Measurements from ENCODE around the gene CADPS2.

The CADPS2 gene

DNA sequence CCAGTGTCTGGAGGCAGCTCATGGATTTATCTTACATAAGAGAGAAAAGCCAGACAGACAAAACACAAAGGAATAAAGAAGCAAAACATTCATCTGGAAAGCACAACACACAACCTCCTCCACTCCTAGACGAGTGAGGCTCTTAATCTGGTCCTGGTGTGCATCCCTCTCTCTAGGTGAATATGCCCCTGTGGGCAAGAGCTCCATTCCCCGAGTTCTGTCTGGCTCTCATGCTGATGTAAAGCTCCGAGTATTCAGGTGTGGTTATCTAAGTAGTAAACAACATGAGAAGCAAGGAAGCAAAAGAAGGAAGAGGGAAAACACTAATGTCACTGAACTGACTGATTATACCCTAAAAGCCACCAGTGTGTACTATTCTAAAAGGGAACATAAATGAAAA, 533.8 kb downstream of the CADPS2 start:
- H3K27ac ChIP-seq: no peak overlapping the region
- TF ChIP-seq, protein P1, sequence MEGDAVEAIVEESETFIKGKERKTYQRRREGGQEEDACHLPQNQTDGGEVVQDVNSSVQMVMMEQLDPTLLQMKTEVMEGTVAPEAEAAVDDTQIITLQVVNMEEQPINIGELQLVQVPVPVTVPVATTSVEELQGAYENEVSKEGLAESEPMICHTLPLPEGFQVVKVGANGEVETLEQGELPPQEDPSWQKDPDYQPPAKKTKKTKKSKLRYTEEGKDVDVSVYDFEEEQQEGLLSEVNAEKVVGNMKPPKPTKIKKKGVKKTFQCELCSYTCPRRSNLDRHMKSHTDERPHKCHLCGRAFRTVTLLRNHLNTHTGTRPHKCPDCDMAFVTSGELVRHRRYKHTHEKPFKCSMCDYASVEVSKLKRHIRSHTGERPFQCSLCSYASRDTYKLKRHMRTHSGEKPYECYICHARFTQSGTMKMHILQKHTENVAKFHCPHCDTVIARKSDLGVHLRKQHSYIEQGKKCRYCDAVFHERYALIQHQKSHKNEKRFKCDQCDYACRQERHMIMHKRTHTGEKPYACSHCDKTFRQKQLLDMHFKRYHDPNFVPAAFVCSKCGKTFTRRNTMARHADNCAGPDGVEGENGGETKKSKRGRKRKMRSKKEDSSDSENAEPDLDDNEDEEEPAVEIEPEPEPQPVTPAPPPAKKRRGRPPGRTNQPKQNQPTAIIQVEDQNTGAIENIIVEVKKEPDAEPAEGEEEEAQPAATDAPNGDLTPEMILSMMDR (IDR thresholded peaks at IDR 0.05): no peak
- no peak for TF ChIP-seq ZFX (IDR thresholded peaks at IDR 0.05; ENCODE audit: borderline replicate concordance)

DNA sequence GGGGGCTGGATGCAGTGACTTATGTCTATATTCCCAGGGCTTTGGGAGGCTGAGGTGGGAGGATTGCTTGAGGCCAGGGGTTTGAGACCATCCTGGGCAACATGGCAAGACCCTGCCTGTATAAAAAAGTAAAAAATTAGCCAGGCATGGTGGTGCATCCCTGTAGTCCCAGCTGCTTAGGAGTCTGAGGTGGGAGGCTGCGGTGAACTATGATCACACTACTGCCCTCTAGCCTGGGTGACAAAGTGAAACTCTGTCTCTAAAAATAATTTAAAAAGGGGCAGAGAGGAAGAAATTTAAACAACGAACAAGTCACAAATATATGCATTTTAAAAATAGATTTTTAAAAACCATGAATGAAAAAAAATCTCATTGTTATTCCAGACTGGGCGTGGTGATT, 535.6 kb downstream of the CADPS2 start:
- TF ChIP-seq ZFX (IDR thresholded peaks at IDR 0.05; ENCODE audit: borderline replicate concordance): no peak
- TF ChIP-seq, protein P1 (IDR thresholded peaks at IDR 0.05): no peak
- H3K27ac ChIP-seq: no peak overlapping the region

DNA sequence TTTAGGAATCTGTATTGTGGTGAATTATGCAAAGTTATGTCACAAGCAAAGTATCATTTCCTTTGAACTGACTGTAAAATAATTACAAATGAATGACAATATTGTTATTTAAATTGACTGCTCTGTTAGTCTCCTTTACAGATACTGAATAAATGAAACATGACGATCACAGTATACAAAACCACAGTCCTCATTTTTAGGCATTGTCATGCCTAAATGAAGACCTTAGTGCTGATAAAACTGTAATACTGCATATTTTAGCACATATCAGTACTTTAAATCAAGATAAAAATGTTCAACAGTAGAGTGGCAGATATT, 542.0 kb downstream of the CADPS2 start:
- TF ChIP-seq, protein P1 (IDR thresholded peaks at IDR 0.05): no peak
- H3K27ac ChIP-seq: no peak overlapping the region

DNA sequence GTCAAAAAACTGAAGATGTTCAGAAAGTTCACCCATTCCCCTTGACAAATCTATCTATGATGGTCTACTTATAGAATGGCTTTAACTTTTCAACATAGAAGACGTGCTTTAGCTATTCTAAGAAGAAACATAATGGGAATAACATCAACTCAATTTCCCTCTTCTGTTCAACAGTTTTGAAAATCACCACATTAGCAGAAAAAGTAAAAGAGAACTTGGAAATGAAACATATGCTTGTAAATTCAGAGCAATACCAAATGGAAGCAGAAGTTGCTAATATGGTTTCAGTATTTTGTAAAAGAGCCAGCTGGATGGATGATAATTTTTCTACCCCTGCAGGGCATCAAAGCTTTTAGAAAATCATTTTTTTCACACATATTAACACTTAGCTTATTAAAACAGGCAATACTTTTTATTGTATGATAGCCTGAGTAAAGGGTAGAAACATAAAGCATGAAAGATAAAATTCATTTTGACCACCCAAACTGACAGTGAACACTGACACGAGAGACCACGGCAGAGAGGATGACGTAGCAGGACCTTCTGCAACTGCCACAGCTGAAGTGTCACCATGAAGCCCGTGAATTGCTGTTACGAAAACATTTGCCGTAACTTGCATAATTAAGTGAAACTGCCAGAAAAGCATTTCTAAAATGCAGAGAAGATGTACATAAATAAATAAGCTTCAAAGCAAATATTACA, 542.5 kb downstream of the CADPS2 start:
- no peak for TF ChIP-seq ZFX (IDR thresholded peaks at IDR 0.05; ENCODE audit: borderline replicate concordance)
- TF ChIP-seq, protein P1 (IDR thresholded peaks at IDR 0.05): no peak
- no peak overlapping the region for H3K27ac ChIP-seq

DNA sequence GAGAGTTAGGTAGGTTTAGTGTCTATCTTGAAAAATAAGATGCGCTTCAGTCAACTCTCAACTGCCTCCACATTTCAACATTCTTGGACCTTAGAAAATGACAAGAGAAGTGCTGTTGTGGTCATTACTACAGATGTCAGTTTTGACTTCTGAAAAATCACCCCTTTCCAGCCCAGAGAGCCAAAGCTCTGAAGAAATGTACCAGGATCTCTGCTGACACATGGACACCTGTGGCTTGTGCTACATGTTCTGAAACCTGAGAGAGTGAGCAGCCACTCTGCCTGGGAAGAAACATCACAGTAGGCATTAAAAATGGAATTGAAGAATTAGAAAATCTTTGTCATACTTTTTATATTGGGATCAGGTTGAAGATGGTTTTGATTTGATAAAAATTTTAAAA, 545.8 kb downstream of the CADPS2 start:
- no peak for TF ChIP-seq ZFX (IDR thresholded peaks at IDR 0.05; ENCODE audit: borderline replicate concordance)
- TF ChIP-seq, protein P1 (IDR thresholded peaks at IDR 0.05): no peak
- H3K27ac ChIP-seq: no peak overlapping the region

DNA sequence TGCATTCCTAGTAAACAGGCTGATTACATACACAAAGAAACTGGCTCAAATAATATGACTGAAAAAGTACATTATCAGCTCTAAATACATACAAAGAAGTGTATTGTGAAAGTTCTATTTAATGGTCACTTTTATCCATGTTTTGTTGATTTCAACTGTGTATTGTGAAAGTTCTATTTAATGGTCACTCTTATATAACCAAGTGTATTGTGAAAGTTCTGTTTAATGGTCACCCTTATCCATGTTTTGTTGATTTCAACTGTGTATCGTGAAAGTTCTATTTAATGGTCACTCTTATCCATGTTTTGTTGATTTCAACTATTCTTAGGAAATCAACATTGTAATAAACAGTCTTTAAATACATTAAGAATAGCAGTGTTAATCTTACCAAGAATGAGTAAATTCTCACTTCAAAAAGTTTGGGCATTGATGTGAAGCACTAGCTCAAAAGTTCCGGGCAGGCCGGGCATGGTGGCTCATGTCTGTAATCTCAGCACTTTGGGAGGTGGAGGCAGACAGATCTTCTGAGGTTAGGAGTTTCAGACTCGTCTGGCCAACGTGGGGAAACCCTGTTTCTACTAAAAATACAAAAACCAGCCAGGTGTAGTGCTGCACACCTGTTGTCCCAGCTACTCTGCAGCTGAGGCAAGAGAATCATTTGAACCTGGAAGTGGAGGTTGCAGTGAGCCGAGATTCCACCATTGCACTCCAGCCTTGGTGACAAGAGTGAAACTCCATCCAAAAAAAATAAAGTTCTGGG, 546.9 kb downstream of the CADPS2 start:
- no peak for TF ChIP-seq ZFX (IDR thresholded peaks at IDR 0.05; ENCODE audit: borderline replicate concordance)
- TF ChIP-seq, protein P1 (IDR thresholded peaks at IDR 0.05): no peak
- H3K27ac ChIP-seq: no peak overlapping the region

DNA sequence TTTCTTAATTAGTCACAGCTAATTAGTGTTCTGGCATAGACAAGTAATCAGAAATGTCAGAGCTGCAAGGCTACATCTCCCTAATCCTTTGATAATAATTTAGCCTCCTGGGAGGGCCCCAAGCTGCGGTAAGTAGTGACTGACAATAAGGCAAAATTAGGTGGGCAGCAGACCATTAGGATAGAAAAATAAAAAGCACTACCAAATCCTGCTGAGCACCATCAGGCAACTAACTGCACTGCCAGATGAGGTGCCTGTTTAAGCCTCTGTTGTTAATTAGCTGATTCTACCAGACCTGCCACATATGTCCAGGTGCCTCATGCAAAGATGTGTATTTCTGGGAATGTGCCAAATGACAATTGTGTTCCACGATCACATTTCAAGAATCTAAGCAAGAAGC, 549.2 kb downstream of the CADPS2 start:
- no peak overlapping the region for H3K27ac ChIP-seq
- TF ChIP-seq ZFX (IDR thresholded peaks at IDR 0.05; ENCODE audit: borderline replicate concordance): no peak
- TF ChIP-seq, protein P1 (IDR thresholded peaks at IDR 0.05): no peak
